AG10803 (cell line): ENCODE data around the gene BCL11A.

Experiments used
- DNase-seq: peaks from one replicate; pipeline ENCODE4 v3.0.0; 2010; ENCODE audit warnings: low read depth
- H3K4me3 ChIP-seq: 2 replicates; pipeline ENCODE4 v1.5.1; 2011; ENCODE audit warnings: mild to moderate bottlenecking, low read length, control low read depth
- CTCF ChIP-seq: conservative IDR thresholded peaks from 2 replicates; pipeline ENCODE4 v1.5.1; 2011; ENCODE audit warnings: mild to moderate bottlenecking, low read length, control low read depth, inconsistent platforms

The BCL11A gene

GRCh38 chr2:60507211-60507965 lies 46.1 kb downstream of the BCL11A start:
- H3K4me3 ChIP-seq, result no peak overlapping the region
- no peak for TF ChIP-seq CTCF
- DNase-seq, result no peak

GRCh38 chr2:60505880-60506260 lies 47.6 kb downstream of the BCL11A start:
- no peak for TF ChIP-seq CTCF
- DNase-seq, result no peak
- H3K4me3 ChIP-seq, result no peak overlapping the region

DNA sequence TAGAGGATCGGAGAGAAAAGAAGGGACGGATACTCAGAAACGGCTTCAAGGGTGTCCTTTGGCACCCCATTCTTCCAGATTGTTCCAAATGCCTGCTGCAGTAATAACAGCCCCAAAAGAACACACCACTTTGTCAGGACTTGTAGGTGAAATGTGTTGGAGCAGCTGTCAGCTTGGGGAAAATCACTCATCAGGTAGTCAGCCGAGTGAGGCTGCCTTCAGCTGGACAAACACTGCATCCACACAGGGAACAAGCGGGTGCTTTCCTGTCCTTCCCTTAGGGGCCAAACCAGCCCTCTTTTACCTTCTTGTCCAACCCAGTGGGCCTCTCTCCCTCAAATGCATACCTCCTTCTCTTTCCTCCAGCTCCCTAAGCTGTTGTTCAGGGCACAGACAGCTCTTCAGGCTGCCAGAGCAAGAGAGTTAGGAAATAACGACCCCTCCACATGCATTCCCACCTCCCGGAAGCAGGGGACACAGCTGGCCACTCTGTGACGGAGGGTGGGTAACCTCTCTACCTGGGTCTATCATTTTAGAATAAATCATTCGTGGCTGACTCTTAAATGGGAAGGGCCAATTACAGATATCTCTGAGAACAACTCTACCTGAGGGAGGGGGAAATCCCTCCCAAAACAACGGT lies 48.1 kb downstream of the BCL11A start:
- no peak overlapping the region for H3K4me3 ChIP-seq
- TF ChIP-seq CTCF, result no peak
- DNase-seq, result no peak

- DNase-seq, result no peak
- no peak overlapping the region for H3K4me3 ChIP-seq
- TF ChIP-seq CTCF, result peak; percentile 34
Measured at GRCh38 chr2:60504049-60504448, 49.4 kb downstream of the BCL11A start.

DNA sequence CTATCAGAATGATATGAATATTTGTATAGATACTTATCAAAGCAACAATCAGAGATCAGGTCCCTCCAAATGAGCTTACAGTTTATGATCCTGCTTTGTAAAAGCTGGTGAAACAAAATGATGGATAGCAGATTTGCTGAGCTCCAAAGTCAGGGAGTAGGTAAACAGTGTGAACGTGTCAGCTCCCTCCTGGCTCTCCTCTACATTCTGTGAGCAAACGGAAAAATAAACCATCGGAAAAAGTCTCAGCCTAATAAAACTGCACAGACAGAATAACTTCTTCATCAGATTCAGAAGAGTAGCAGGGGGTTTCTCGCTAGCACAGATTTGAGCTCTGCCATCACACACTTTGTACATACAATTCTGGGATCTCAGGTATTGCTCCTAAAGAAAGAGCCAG lies 51.3 kb downstream of the BCL11A start:
- no peak overlapping the region for H3K4me3 ChIP-seq
- DNase-seq, result no peak
- TF ChIP-seq CTCF, result no peak

GRCh38 chr2:60500861-60501260 lies 52.6 kb downstream of the BCL11A start:
- no peak overlapping the region for H3K4me3 ChIP-seq
- DNase-seq, result no peak
- TF ChIP-seq CTCF, result no peak

- DNase-seq, result no peak
- TF ChIP-seq CTCF, result no peak
- H3K4me3 ChIP-seq, result no peak overlapping the region
Measured at GRCh38 chr2:60499651-60500265, 53.7 kb downstream of the BCL11A start.
